ENCODE measurements around the gene ABI3.

Gene ABI3

DNA sequence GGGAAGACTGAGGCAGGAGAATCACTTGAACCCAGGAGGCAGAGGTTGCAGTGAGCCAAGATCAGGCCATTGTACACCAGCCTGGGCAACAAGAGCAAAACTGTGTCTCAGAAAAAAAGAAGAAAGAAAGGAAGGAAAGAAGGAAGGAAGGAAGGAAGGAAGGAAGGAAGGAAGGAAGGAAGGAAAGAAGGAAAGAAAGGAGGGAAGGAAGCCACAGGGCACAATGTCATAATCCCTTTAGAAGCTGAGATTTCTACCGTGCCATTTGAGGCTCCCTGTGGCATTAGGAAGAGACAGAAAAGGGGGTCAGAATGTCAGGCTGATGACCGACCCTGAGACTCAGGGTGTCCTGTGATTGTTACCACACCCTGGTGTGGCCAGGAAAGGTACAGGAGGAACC lies 6.7 kb upstream of the ABI3 start:
- in situ Hi-C loops (cut with MboI; ENCODE audit: low sequenced_read_pairs): no loop called here
- peaks cover 7% of the 10 kb centered on the region; the same call in 1 of the 2 replicates for H3K27me3 ChIP-seq (ENCODE audit: low read depth)
- no peaks in the 10 kb centered on the region for H3K9me3 ChIP-seq

GRCh38 chr17:49204516-49204915 lies 6.0 kb upstream of the ABI3 start:
- no peak for DNase-seq (ENCODE audit: low spot score in 2 of 2)
- peaks cover 9% of the 10 kb centered on the region; the same call in 1 of the 2 replicates for H3K27me3 ChIP-seq (ENCODE audit: low read depth)

More for the DNA sequence above, 6.7 kb upstream of the ABI3 start:
- Histone ChIP-seq H3K36me3 (replicated peaks) (no peaks in the 10 kb centered on the region), H3K4me1 (no peaks in the 10 kb centered on the region), H3K4me3 (no peak overlapping the region)
- DNase-seq (ENCODE audit: low spot score in 2 of 2): no peak

DNA sequence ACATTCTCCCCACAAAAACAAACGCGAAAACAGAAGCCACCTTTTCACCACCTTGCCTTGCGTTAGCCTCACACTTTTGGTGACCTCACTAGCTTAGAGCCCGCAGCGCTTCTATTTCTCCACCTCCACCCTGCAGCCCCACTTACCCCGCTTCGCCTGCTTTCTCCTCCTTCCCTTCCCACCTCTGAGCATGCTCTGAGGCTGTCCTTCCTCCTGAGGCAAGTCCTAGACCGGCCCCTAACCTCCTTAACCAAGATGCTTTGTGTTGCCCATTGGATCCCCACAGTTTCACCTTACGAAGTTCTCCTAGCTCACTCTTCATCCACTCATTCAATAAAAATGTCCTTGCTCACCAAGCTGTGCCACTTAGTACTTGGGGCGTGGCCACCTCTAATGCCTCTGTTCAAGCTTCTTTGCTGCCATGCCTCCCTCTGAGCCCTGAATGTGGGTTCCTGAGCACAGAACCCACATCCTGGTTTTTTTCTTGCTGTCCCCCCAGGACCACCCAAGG lies 1.4 kb upstream of the ABI3 start:
- Histone ChIP-seq H3K4me3 (no peak overlapping the region), H3K4me1 (no peaks in the 10 kb centered on the region), H3K9me3 (no peaks in the 10 kb centered on the region), H3K36me3 (replicated peaks) (no peaks in the 10 kb centered on the region), H3K27me3 (ENCODE audit: low read depth) (peaks cover 6% of the 10 kb centered on the region)
- no peak for DNase-seq (ENCODE audit: low spot score in 2 of 2)
- in situ Hi-C loops (cut with MboI; ENCODE audit: low sequenced_read_pairs): no loop called here

More at GRCh38 chr17:49204516-49204915, 6.0 kb upstream of the ABI3 start:
- Histone ChIP-seq H3K4me3 (no peak overlapping the region), H3K9me3 (no peaks in the 10 kb centered on the region), H3K36me3 (replicated peaks) (no peaks in the 10 kb centered on the region), H3K4me1 (no peaks in the 10 kb centered on the region)
- in situ Hi-C loops (cut with MboI; ENCODE audit: low sequenced_read_pairs): no loop called here

DNA sequence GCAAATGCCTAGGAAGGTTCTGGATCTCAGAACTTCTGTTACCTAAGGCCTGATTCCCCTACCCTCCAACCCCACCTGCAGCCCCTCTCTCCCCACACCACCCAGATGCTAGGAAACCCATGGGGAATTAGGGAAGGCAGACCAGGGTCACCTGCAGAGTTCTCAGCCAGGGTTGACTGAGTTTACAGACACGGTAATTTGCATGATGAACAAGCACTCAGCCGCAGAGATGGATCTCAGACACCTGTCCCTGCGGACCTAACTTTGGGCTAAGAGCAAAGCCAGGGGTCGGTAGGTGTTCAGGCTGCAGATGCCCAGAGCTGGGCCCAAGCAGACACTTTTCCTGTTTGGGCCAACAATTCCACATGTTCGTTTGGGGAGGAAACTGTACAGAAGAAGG lies 2.9 kb downstream of the ABI3 start:
- Histone ChIP-seq H3K9me3 (no peaks in the 10 kb centered on the region), H3K36me3 (replicated peaks) (no peaks in the 10 kb centered on the region), H3K27me3 (ENCODE audit: low read depth) (peaks cover 4% of the 10 kb centered on the region; the same call in 1 of the 2 replicates), H3K4me1 (peaks cover 3% of the 10 kb centered on the region; the same call in 1 of the 2 replicates), H3K4me3 (no peak overlapping the region)
- DNase-seq (ENCODE audit: low spot score in 2 of 2): no peak
- in situ Hi-C loops (cut with MboI; ENCODE audit: low sequenced_read_pairs): no loop called here

DNA sequence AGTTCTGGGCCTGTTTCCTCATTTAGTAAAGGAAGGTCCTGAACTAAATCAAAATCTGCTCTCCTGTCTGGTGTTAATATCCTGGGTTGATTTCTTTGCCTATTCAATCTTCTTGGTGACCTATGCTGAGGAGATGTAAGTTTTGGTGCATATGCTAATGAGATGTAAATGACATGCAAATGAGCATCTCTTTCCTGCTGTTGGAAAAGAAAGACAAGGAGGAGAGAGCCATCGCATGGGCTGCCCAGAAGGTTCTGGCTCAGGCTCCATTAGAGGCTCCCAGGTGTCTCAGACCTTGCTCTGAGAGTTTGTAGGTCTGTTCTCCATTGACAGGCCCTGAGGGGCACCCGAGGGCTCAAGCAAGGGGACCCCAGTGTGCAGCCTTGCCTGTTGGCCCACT lies 3.3 kb downstream of the ABI3 start:
- Histone ChIP-seq H3K4me1 (peaks cover 3% of the 10 kb centered on the region; the same call in 1 of the 2 replicates), H3K4me3 (no peak overlapping the region)
- in situ Hi-C loops (cut with MboI; ENCODE audit: low sequenced_read_pairs): no loop called here

GRCh38 chr17:49214676-49215360 lies 4.3 kb downstream of the ABI3 start:
- Histone ChIP-seq H3K9me3 (no peaks in the 10 kb centered on the region), H3K4me1 (peaks cover 3% of the 10 kb centered on the region; the same call in 1 of the 2 replicates), H3K27me3 (ENCODE audit: low read depth) (no peaks in the 10 kb centered on the region; the same call in 1 of the 2 replicates), H3K4me3 (no peak overlapping the region), H3K36me3 (replicated peaks) (no peaks in the 10 kb centered on the region)
- DNase-seq (ENCODE audit: low spot score in 2 of 2): no peak
- in situ Hi-C loops (cut with MboI; ENCODE audit: low sequenced_read_pairs): no loop called here

More for the DNA sequence above, 3.3 kb downstream of the ABI3 start:
- no peak for DNase-seq (ENCODE audit: low spot score in 2 of 2)
- Histone ChIP-seq H3K36me3 (replicated peaks) (no peaks in the 10 kb centered on the region), H3K27me3 (ENCODE audit: low read depth) (peaks cover 4% of the 10 kb centered on the region; the same call in 1 of the 2 replicates), H3K9me3 (no peaks in the 10 kb centered on the region)

GRCh38 chr17:49216482-49216881 lies 6.0 kb downstream of the ABI3 start:
- H3K36me3 ChIP-seq (replicated peaks): no peaks in the 10 kb centered on the region
- no peaks in the 10 kb centered on the region for H3K27me3 ChIP-seq (ENCODE audit: low read depth)
- no peak overlapping the region for H3K4me3 ChIP-seq
- in situ Hi-C loops (cut with MboI; ENCODE audit: low sequenced_read_pairs): no loop called here
- peaks cover 3% of the 10 kb centered on the region; the same call in 1 of the 2 replicates for H3K4me1 ChIP-seq
- no peak for DNase-seq (ENCODE audit: low spot score in 2 of 2)
- H3K9me3 ChIP-seq: no peaks in the 10 kb centered on the region

DNA sequence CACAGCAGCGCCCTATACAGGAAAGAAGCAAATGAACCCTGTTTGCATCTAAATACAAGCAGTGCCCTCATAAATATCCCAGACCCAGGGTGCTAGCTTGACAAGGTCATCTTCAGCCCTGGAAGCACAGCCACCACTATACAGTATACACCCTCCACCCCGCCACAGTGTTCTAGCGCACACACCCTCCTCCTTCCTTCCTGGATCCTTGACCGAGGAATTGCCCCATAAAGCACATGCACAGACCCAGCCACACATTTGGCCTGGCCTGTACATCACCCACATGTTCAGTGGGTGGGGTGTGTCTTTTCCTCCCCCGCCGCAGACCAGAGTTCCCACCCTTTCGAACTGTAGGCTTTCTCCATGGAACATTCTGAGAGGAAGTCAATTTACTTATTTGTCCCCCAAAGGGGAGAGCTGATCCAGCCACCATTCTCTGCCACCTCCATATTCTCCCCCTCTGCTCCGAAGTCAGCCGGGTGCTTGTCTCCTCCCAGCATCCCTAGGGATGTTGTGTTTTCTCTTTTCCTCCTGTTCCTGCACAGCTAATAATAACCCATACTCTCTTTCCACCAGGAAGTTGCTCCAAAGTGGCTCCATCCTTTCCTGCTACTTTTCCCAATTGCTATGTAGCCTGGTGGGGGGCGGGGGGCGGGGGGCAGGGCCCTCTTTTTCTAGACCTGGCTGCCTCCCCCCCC lies 6.6 kb downstream of the ABI3 start:
- H3K36me3 ChIP-seq (replicated peaks): no peaks in the 10 kb centered on the region
- DNase-seq (ENCODE audit: low spot score in 2 of 2): peak in 1 of 2 experiments; percentile 30
- H3K4me1 ChIP-seq: peaks cover 3% of the 10 kb centered on the region; the same call in 1 of the 2 replicates
- H3K27me3 ChIP-seq (ENCODE audit: low read depth): no peaks in the 10 kb centered on the region
- no peaks in the 10 kb centered on the region for H3K9me3 ChIP-seq
- H3K4me3 ChIP-seq: no peak overlapping the region
- in situ Hi-C loops (cut with MboI; ENCODE audit: low sequenced_read_pairs): no loop called here

DNA sequence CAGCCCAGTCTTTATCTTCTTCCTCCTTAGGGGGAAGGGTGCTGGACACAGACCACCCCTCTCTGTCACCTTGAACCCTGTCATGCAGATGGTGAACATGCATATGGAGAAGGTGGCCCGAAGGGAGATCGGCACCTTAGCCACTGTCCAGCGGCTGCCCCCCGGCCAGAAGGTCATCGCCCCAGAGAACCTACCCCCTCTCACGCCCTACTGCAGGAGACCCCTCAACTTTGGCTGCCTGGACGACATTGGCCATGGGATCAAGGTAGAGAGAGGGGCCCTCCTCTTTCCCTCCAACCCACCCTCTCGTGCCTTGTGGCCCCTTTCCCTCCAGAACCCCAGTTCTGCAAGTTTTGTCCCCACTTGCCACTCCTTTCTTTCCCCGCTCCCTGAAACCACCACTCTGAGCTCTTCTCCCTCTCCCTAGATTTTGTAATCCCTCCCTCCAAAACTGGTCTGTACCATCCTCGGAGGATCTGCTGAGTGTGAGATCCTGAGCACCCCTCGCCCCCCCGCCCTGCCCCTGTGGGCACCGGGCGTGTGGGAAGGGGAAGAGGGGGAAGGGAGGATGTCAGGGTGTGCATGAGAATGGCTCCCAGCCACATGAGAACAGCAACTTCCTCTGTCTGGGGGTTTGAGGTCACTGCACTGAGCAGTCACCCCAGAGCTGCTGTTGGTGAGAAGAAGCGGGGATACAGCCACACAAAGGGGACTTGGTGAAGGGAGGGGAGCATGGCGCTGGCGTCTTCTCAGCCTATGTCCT lies 7.3 kb downstream of the ABI3 start:
- in situ Hi-C loops (cut with MboI; ENCODE audit: low sequenced_read_pairs): no loop called here
- Histone ChIP-seq H3K36me3 (replicated peaks) (no peaks in the 10 kb centered on the region), H3K4me1 (peaks cover 3% of the 10 kb centered on the region; the same call in 1 of the 2 replicates), H3K27me3 (ENCODE audit: low read depth) (no peaks in the 10 kb centered on the region), H3K4me3 (no peak overlapping the region), H3K9me3 (no peaks in the 10 kb centered on the region)
- no peak for DNase-seq (ENCODE audit: low spot score in 2 of 2)

DNA sequence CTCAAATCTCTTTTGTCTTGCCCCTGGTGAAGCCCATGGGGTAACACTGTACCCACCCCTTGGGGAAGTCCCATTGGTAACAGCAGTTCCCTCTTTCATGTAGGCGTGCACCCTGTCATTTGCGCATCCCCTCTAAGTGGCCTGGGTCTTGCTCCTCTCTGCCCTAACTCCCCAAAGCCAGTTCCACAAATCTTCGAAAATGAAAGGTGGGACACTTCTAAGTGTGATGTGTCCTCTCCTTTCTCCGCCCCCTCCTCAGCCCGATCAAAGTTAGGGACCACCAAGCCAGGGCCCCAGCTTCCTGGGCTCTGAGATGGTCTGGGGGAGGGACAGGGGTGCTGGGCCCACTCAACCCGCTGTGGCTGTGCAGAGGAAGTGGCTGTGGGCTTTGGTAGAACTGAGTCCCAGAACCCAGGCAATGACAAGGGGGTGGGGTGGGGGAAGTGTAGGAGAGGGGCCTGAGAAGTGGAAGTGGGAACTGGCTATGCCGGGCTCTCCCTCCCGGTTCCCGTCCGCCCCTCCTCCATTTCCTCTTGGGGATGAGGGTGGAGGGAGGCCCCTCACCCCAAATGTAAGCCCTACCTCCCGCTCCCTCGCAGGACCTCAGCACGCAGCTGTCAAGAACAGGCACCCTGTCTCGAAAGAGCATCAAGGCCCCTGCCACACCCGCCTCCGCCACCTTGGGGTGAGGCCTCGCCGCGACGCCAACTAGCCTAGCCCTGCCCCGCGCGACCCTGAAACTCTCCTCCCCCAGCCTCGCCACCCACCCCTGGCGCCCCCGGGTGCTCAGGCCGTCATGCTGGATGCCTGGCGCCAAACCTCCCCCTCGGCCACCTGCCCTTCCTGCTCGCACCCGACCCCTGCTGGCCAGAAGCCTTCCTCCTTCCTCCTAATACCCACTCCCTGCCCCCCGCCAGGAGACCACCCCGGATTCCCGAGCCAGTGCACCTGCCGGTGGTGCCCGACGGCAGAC lies 8.7 kb downstream of the ABI3 start:
- Histone ChIP-seq H3K4me3 (no peak overlapping the region), H3K4me1 (peaks cover 3% of the 10 kb centered on the region; the same call in 1 of the 2 replicates), H3K27me3 (ENCODE audit: low read depth) (no peaks in the 10 kb centered on the region), H3K9me3 (no peaks in the 10 kb centered on the region), H3K36me3 (replicated peaks) (no peaks in the 10 kb centered on the region)
- in situ Hi-C loops (cut with MboI; ENCODE audit: low sequenced_read_pairs): no loop called here
- DNase-seq (ENCODE audit: low spot score in 2 of 2): peak in 1 of 2 experiments; percentile 66

DNA sequence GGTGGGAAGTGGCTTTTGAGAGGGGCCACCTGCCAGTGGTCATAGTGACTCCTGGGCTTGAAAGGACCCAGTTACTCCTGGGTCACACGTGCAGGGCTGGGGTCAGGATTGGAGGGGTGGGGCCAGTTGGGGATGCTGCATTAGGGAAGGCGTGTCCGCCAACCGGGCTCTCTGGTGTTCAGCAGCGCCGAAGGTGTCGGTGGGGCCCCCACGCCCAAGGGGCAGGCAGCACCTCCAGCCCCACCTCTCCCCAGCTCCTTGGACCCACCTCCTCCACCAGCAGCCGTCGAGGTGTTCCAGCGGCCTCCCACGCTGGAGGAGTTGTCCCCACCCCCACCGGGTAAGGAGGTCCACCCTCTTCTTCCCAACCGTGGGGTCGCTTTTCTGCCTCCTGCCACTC lies 9.5 kb downstream of the ABI3 start:
- no peaks in the 10 kb centered on the region for H3K36me3 ChIP-seq (replicated peaks)
- in situ Hi-C loops (cut with MboI; ENCODE audit: low sequenced_read_pairs): no loop called here
- no peaks in the 10 kb centered on the region for H3K27me3 ChIP-seq (ENCODE audit: low read depth)

DNA sequence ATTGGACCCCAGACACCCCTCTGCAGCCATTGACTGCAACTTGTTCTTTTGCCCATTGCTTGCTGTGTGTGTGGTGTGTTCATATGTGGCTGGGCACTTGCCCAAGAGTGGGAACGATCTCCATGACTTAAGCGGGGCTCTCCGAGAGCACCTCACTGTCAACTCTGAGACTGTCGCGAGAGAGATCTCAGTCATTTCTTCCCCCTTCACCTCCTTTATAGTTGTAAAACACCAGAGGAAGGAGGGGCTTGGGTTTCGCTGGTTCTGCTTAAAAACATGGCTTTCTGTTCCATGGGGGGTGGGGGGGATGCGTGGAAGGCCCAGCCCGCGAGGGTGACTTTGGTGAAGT lies 12.6 kb downstream of the ABI3 start:
- no peak overlapping the region for H3K4me3 ChIP-seq
- no peaks in the 10 kb centered on the region for H3K27me3 ChIP-seq (ENCODE audit: low read depth)
- no peaks in the 10 kb centered on the region for H3K36me3 ChIP-seq (replicated peaks)
- DNase-seq (ENCODE audit: low spot score in 2 of 2): no peak
- in situ Hi-C loops (cut with MboI; ENCODE audit: low sequenced_read_pairs): no loop called here
- no peaks in the 10 kb centered on the region for H3K9me3 ChIP-seq
- H3K4me1 ChIP-seq: no peaks in the 10 kb centered on the region

More for the DNA sequence above, 9.5 kb downstream of the ABI3 start:
- H3K9me3 ChIP-seq: no peaks in the 10 kb centered on the region
- peaks cover 3% of the 10 kb centered on the region; the same call in 1 of the 2 replicates for H3K4me1 ChIP-seq
- no peak for DNase-seq (ENCODE audit: low spot score in 2 of 2)
- H3K4me3 ChIP-seq: no peak overlapping the region

Measured in HAP-1 (cell line).